NCI-H748 (cell line): ENCODE results near the gene CRYZ.
"Not testable (repeated sequence)": the region's sequence is repeated elsewhere in the genome, so short reads cannot be mapped to it uniquely, and the experiment has no call there.

Source experiments
- DNase-seq: peaks from one replicate; lab custom pipeline; 2025; ENCODE audit not compliant: unreplicated experiment; lab: John Stamatoyannopoulos, UW

The CRYZ gene, protein sequence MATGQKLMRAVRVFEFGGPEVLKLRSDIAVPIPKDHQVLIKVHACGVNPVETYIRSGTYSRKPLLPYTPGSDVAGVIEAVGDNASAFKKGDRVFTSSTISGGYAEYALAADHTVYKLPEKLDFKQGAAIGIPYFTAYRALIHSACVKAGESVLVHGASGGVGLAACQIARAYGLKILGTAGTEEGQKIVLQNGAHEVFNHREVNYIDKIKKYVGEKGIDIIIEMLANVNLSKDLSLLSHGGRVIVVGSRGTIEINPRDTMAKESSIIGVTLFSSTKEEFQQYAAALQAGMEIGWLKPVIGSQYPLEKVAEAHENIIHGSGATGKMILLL

GRCh38 chr1:74732960-74733603, at the start of gene CRYZ, which contains the start of gene TYW3:
TSS of gene CRYZ (minus strand) at chr1:74733050. CDS start at chr1:74724821, 8,229 bp downstream.
TSS of gene TYW3 (plus strand) at chr1:74733152. CDS start at chr1:74733245, 93 bp downstream.
- peak; percentile 95 for DNase-seq

GRCh38 chr1:74780594-74780993, 47.7 kb upstream of the CRYZ start:
- no peak for DNase-seq

- no peak for DNase-seq
Measured at GRCh38 chr1:74779750-74780149, 46.9 kb upstream of the CRYZ start.

DNA sequence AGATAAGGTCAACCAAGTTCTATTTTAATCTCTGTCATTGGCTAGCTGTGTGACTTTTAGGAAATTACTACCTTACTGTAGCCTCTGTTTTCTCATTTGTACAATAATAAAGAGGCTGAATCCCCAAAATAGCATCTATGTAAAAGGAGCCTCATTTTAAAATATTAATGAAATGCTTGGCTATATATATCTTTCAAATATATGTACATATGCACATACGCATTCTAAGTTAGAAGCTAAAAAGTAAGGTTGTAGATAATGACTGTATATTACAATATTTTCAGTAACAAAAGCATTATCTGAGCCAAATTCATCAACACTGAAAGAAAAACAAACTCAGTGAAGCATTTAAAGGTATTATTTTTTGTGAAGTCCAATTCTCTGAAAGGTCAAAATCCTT, 44.7 kb upstream of the CRYZ start:
- DNase-seq, result no peak

- DNase-seq, result peak; percentile 44
Measured at GRCh38 chr1:74775735-74776134, 42.9 kb upstream of the CRYZ start.

GRCh38 chr1:74773582-74773981, 40.7 kb upstream of the CRYZ start:
- DNase-seq, result peak; percentile 19

- no peak for DNase-seq
Measured at GRCh38 chr1:74772945-74773344, 40.1 kb upstream of the CRYZ start.

GRCh38 chr1:74771913-74772515, 39.2 kb upstream of the CRYZ start:
- DNase-seq, result peak; percentile 75

- DNase-seq, result no peak
Measured at GRCh38 chr1:74767490-74767889, 34.6 kb upstream of the CRYZ start.

DNA sequence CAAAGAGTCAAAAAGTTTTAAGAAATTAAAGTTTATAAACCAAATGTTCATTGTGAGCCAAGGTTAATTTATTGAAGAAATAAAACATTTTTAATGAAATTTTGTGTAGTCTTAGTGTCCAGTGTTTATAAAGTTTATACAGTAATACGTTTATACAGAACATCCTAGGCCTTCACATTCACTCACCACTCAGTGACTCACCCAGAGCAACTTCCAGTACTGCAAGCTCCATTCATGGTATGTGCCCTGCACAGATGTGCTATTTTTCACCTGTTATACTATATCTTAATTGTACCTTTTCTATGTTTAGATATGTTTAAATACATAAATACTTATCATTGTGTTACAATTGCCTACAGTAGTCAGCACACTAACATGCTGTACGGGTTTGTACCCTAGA, 33.7 kb upstream of the CRYZ start:
- no peak for DNase-seq

GRCh38 chr1:74763807-74764206, 31.0 kb upstream of the CRYZ start:
- no peak for DNase-seq

GRCh38 chr1:74756650-74757049, 23.8 kb upstream of the CRYZ start:
- not testable (repeated sequence) for DNase-seq

DNA sequence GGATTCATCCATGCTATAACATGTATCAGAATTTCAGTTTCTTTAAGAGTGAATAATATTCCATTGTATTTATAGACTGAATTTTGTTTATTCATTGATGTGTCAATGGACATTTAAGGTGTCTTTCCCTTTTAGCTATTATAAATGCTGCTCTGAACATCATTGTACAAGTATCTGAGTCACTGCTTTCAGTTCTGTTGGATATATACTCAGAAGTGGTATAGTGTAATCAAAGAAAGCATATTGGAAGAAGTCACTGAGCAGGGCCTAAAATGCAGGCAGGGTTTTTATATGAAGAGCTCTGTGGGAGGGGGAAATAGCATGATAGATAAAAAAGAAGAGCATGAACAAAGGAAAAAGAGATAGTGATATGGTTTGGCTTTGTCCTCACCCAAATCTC, 22.6 kb upstream of the CRYZ start:
- no peak for DNase-seq

- no peak for DNase-seq
Measured at GRCh38 chr1:74753104-74753503, 20.3 kb upstream of the CRYZ start.

DNA sequence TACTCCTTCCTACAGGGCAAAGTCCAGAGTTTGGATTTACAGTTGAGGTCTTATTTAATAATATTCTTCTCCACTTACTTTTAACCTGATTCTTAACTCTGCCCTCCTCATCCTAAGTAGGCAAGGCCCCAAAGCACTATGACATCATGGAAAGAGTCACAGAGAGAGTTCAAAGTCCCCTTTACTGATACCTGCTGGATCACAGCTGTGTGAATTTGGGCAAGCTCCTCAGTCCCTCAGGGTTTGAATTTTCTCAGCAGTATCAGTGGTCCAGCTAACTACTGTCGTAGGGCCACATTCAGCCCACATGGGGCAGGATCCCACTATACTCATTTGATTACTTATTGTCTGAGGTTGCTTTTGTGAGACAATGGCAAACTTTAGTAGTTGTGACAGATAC, 16.1 kb upstream of the CRYZ start:
- DNase-seq, result no peak

GRCh38 chr1:74745247-74745646, 12.4 kb upstream of the CRYZ start:
- not testable (repeated sequence) for DNase-seq

- DNase-seq, result not testable (repeated sequence)
Measured at GRCh38 chr1:74740307-74740980, 7.6 kb upstream of the CRYZ start.

- DNase-seq, result no peak
Measured at GRCh38 chr1:74737333-74737732, 4.5 kb upstream of the CRYZ start.

DNA sequence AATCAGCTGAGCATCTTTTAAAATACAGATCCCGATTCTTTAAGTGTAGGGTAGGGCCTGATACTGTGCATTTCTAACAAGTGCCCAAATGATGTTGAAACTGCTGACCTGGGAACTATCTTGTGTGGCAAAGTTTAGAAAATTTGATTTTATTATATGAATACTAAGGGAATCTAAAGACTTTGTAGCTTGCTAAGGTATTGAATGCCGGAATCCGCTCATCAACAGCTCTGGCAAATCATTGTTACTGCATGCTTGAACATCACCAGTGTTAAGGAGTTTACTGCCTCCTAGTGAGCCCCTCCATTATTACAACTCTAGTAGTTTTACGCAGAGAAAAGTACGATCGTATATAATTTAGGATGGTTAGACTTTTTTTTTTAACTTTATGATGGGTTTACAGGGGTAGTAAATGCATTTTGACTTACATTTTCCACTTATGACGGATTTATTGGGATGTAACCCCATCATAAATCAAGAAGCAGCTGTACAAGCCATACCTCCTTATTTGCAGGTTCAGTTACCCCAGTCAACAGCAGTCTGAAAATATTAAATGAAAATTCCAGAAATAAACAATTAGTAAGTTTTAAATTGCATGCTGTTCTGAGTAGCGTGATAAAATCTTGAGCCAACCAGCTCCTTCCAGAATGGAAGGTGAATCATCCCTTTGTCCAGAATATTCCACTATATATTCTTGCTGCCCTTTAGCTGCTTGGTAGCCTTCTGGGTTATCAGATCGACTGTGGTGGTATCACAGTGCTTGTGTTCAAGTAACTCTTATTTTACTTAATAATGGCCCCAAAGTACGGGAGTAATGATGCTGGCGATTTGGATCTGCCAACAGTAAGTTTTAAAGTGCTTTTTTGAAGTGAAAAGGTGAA, 994 bp upstream of the CRYZ start:
- peak; percentile 84 for DNase-seq

DNA sequence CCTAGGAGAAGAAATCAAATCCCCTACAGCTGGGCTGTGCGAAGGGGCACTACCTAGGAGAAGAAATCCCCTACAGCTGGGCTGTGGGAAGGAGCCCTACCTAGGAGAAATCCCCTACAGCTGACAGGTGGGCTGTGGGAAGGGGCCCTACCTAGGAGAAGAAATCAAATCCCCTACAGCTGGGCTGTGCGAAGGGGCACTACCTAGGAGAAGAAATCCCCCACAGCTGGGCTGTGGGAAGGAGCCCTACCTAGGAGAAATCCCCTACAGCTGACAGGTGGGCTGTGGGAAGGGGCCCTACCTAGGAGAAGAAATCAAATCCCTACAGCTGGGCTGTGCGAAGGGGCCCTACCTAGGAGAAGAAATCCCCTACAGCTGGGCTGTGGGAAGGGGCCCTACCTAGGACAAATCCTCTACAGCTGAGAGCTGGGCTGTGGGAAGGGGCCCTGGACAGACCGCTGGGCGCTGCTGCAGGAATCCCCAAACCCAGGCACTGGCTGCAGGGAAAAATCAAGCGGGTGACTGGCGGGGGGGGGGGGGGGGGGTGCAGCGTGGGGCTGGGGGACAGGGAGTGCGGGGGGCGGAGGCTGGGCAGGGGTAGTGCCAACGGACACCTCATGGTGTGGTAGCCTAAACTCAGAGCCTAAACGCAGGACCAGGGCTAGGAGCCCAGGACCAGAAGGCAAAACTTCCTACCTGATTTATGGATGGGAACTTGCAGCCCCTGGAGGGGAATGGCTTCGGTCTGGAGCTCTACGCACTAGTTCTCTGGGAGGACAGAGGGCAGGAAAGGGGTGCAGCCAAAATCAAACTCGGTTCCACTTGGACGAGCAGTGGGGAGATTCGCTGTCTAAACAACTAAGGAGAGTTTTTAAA, 541 bp downstream of the CRYZ start:
- DNase-seq, result peak; percentile 57
